ENCODE data around the gene ZNF222.

The ZNF222 gene

DNA sequence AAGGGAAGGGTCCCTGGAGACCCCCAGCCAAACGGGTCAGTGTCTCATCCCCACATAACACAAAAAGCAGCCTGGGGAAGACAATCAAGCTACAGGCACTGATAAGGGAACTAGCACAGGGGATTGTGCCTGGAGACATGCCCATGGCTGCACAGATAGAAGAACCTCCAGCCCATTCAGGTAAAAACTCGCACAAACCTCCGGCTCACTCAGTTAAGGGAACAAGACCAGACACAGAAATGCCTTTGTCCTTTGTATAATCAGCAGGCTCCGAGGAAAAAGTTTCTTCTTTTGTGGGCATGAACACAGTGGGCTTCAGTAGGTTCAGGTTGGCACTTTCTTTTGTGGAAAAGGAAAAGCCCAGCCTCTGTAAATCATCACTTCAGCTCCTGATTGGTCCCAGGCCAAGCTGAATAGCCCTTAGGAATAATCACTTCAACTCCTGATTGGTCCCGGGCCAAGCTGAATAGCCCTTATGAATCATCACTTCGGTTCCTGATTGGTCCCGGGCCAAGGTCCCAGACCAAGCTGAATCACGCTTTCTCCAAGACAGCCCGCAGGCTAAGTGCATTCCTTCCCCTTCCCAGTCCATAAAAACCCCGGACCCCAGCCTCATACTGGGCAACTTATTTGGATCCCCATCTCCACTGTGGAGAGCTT, 27.4 kb upstream of the ZNF222 start:
- Histone ChIP-seq H3K9me3 (peaks cover 0 to 62% (median 30%) of the 10 kb centered on the region in 3 donors), H3K27ac (no peak overlapping the region), H3K4me3 (no peak overlapping the region), H3K36me3 (peaks cover 50 to 52% (median 52%) of the 10 kb centered on the region in 3 donors), H3K4me1 (peaks cover 0 to 6% (median 3%) of the 10 kb centered on the region in 4 donors), H3K27me3 (no peaks in the 10 kb centered on the region)
- no peak for TF ChIP-seq CTCF (IDR thresholded peaks at IDR 0.05)
- intact Hi-C loops (cut with DNase I; ENCODE audit: low total_unique reads): no loop called here
- no peak for DNase-seq

DNA sequence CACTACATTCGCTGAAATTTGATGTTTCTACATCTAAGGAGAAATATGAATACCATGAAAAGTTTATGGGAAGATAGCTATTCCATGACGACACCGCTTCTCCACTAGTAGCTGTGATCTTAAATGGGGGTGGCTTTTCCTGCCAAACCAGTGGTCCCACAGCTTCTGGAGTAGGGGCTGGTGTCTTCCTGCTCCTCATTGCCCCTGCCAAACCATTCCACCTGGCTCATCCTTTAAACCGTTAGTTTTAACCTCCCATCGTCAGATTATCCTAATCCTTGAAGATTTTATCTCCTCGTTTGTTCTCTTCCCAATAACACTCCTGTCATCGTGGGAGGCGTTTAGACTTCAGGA, 23.0 kb upstream of the ZNF222 start:
- peaks cover 0 to 25% (median 24%) of the 10 kb centered on the region in 3 donors for H3K9me3 ChIP-seq
- intact Hi-C loops (cut with DNase I; ENCODE audit: low total_unique reads): loop anchor here (10.0 kb wide), 2 partner anchors 53 to 93 kb away; partner anchors contain the start of genes ZNF223 and ZNF224

GRCh38 chr19:44002566-44003460, 22.4 kb upstream of the ZNF222 start, which contains the start of gene ZNF230:
Gene ZNF230, plus strand, starts transcription at chr19:44002957. Its CDS starts 4,122 bp downstream, at chr19:44007079.
- Histone ChIP-seq H3K4me3 (peak within 1 kb of the TSS; percentile 67 to 82), H3K4me1 (peaks cover 0 to 16% (median 9%) of the 10 kb centered on the region in 4 donors), H3K27ac (peak within 1 kb of the TSS; percentile 76 to 84), H3K9me3 (peaks cover 0 to 25% (median 22%) of the 10 kb centered on the region in 3 donors), H3K36me3 (peaks cover 15 to 25% (median 17%) of the 10 kb centered on the region in 3 donors), H3K27me3 (no peaks in the 10 kb centered on the region)
- peak; percentile 94 to 95 for DNase-seq
- TF ChIP-seq CTCF (IDR thresholded peaks at IDR 0.05): no peak
- intact Hi-C loops (cut with DNase I; ENCODE audit: low total_unique reads): loop anchor here (10.0 kb wide), 2 partner anchors 52 to 92 kb away; partner anchors contain the start of genes ZNF223 and ZNF224

More for the DNA sequence above, 23.0 kb upstream of the ZNF222 start:
- peaks cover 14 to 25% (median 17%) of the 10 kb centered on the region in 3 donors for H3K36me3 ChIP-seq
- H3K4me3 ChIP-seq: peak overlapping the region; percentile 67 to 82
- TF ChIP-seq CTCF (IDR thresholded peaks at IDR 0.05): no peak
- H3K4me1 ChIP-seq: peaks cover 0 to 16% (median 9%) of the 10 kb centered on the region in 4 donors
- no peak for DNase-seq
- H3K27ac ChIP-seq: peak overlapping the region; percentile 76 to 84
- no peaks in the 10 kb centered on the region for H3K27me3 ChIP-seq

GRCh38 chr19:44003461-44004009, 21.6 kb upstream of the ZNF222 start:
- peaks cover 0 to 16% (median 9%) of the 10 kb centered on the region in 4 donors for H3K4me1 ChIP-seq
- H3K27me3 ChIP-seq: no peaks in the 10 kb centered on the region
- intact Hi-C loops (cut with DNase I; ENCODE audit: low total_unique reads): loop anchor here (10.0 kb wide), 2 partner anchors 51 to 91 kb away; partner anchors contain the start of genes ZNF223 and ZNF224
- peaks cover 22 to 31% (median 23%) of the 10 kb centered on the region in 3 donors for H3K36me3 ChIP-seq
- H3K4me3 ChIP-seq: peak overlapping the region; percentile 67 to 82
- peak overlapping the region; percentile 76 to 84 for H3K27ac ChIP-seq
- peaks cover 0 to 23% (median 22%) of the 10 kb centered on the region in 3 donors for H3K9me3 ChIP-seq
- no peak for TF ChIP-seq CTCF (IDR thresholded peaks at IDR 0.05)
- no peak for DNase-seq

GRCh38 chr19:44005973-44006372, 19.2 kb upstream of the ZNF222 start:
- TF ChIP-seq CTCF (IDR thresholded peaks at IDR 0.05): no peak
- DNase-seq: no peak
- no peak overlapping the region for H3K4me3 ChIP-seq
- H3K27me3 ChIP-seq: no peaks in the 10 kb centered on the region
- H3K36me3 ChIP-seq: peaks cover 47 to 55% (median 47%) of the 10 kb centered on the region in 3 donors
- peaks cover 0 to 44% (median 40%) of the 10 kb centered on the region in 3 donors for H3K9me3 ChIP-seq
- H3K27ac ChIP-seq: no peak overlapping the region
- peaks cover 0 to 16% (median 9%) of the 10 kb centered on the region in 4 donors for H3K4me1 ChIP-seq
- intact Hi-C loops (cut with DNase I; ENCODE audit: low total_unique reads): loop anchor here (10.0 kb wide), 2 partner anchors 49 to 89 kb away; partner anchors contain the start of genes ZNF223 and ZNF224
